GM18502 (cell line): ENCODE measurements around the gene RABEP2.

ENCODE experiments used
- ATAC-seq: cut with Tn5 transposase; IDR thresholded peaks from one replicate; pipeline ENCODE4 v1.9.1; 2021; ENCODE audit warnings: mild to moderate bottlenecking; ENCODE audit not compliant: unreplicated experiment, poor library complexity

RABEP2 gene

DNA sequence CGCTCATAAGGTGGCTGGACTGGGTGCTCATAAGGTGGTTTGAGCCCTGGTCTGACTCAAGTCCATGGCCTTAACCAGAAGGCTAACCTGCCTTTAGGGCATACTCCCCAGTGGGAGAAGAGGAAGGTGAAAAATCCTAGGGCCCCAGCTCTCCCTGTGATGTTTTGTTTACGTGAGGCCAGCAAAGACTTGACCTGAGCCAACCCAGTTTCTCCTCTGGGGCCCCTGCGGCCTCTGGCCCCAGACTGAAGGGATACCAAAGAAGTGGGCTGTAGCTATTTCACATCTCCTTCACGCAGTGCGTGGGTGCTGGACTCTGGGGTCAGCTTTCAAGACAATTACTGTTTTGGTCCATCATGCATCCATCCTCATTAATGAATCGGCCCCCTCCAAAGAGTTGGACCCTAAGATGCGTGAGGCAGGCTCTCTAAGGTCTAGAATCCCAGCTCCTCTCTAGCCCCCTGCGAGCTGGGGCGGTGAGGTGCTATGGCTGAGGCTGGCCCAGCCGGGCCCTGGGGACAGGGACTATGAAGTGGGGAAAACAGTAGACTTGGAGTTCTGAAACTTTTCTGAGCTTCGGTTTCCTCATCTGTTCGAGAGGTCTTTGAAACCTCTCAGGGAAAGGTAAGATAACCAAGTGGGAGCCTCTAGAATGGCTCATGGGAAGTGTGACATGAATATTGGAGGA is 59.9 kb downstream of the RABEP2 start:
- no peak for ATAC-seq

DNA sequence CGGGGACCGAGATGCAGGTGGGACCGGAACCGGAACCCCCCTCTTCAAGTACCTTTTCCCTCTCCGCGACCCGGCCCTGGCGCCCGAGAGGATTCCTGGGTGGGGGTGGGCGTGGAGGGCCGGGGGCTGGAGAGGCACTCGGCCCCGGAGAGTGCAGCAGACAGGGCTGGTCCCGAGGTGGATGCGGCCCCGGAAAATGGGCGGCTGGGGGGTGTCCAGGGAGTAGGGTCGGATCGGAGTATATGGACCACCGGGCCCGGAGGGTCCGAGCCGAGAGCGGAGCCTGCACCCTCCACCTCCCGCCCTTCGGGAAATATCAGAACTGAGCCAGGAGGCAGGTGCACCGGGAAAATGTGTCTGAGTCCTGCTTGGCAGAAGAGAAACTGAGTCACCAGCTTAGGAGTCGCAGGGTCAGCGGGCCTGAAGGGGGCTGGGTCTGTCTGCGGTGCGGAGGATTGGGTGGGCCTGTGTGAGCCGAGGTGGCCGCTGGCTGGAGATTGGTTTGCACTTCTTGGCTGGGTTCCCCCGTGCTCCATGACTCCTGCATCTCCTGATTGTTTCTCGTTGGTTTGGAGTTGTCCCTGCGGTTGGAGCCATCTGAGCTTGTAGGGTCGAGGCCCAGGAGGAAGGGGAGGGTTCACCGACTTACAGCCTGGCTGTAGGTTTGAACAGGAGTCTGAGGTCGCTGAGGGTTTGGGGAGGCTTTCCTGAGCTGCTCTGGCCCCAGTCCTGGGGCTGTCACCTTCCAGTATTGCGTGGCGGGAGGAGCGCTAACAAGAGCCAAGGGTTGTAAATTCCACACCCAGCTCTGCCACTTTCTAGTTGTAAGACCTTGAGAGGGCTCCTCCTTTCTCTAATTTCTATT is 60.9 kb downstream of the RABEP2 start:
- peak; percentile 1 for ATAC-seq

DNA sequence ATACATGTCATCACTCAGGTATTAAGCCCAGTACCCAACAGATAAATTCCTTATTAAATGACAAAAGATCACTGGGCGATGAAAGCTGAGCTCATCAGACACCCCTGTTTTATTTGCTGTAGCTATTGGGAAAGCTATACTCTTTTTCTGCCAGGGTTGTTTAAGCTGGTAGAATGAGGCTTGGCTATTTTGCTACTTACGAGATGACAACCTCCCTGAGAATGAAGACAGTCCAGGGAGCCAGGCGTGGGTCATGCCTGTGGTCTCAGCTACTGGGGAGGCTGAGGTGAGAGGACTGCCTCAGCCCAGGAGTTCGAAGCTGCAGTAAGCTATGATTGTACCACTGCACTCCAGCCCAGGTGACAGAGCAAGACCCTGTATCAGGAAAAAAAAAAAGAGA is 65.7 kb downstream of the RABEP2 start:
- no peak for ATAC-seq

DNA sequence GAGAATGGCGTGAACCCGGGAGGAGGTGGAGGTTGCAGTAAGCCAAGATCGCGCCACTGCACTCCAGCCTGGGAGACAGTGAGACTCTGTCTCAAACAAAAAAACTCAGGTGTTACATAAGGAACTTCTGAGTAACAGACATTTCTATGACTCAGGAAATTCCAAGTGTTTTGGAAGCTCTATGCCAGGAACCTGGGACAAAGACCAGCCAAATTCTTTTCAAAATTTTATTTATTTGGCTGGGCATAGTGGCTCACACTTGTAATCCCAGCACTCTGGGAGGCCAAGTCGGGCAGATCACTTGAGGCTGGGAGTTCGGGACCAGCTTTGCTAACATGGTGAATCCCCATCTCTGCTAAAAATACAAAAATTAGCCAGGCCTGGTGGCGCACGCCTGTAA is 66.6 kb downstream of the RABEP2 start:
- ATAC-seq: no peak
